HEK293 (cell line): ENCODE measurements around the gene RPL29.

Source experiments
- KLF9 ChIP-seq: fragments of 450-650 bp; formaldehyde crosslinking; IDR thresholded peaks from 2 replicates; pipeline ENCODE4 v1.5.1; 2016; ENCODE audit warnings: missing biosample characterization, missing genetic modification characterization, low read depth
- PBX3 ChIP-seq: sonication (generic); formaldehyde crosslinking; IDR thresholded peaks from 2 replicates; pipeline ENCODE4 v1.8.1; 2022; ENCODE audit warnings: mild to moderate bottlenecking, moderate library complexity, missing genetic modification reagents
- ZIC2 ChIP-seq: fragments of 450-650 bp; formaldehyde crosslinking; IDR thresholded peaks from 2 replicates; pipeline ENCODE4 v1.5.1; 2016; ENCODE audit warnings: missing biosample characterization, missing genetic modification characterization
- ZNF132 ChIP-seq: fragments of 450-650 bp; formaldehyde crosslinking; IDR thresholded peaks from 2 replicates; pipeline ENCODE4 v1.5.1; 2017; ENCODE audit warnings: missing biosample characterization, missing genetic modification characterization, borderline replicate concordance
- ZNF146 ChIP-seq: fragments of 450-650 bp; formaldehyde crosslinking; IDR thresholded peaks from 2 replicates; pipeline ENCODE4 v1.5.1; 2016; ENCODE audit warnings: missing biosample characterization, missing genetic modification characterization
- ZNF155 ChIP-seq: fragments of 450-650 bp; formaldehyde crosslinking; IDR thresholded peaks from 2 replicates; pipeline ENCODE4 v1.5.1; 2016; ENCODE audit warnings: missing biosample characterization, missing genetic modification characterization
- ZNF239 ChIP-seq: fragments of 450-650 bp; formaldehyde crosslinking; IDR thresholded peaks from 2 replicates; pipeline ENCODE4 v1.5.1; 2016; ENCODE audit warnings: missing biosample characterization, missing genetic modification characterization
- ZNF248 ChIP-seq: fragments of 450-650 bp; formaldehyde crosslinking; IDR thresholded peaks from 2 replicates; pipeline ENCODE4 v1.5.1; 2017; ENCODE audit warnings: missing biosample characterization, missing genetic modification characterization
- ZNF37A ChIP-seq: fragments of 450-650 bp; IDR thresholded peaks from 2 replicates; pipeline ENCODE4 v1.5.1; 2018; ENCODE audit warnings: missing biosample characterization, missing genetic modification characterization
- ZNF423 ChIP-seq: fragments of 450-650 bp; formaldehyde crosslinking; IDR thresholded peaks from 2 replicates; pipeline ENCODE4 v1.5.1; 2016; ENCODE audit warnings: missing biosample characterization, missing genetic modification characterization
- ZNF449 ChIP-seq: fragments of 450-650 bp; formaldehyde crosslinking; IDR thresholded peaks from 2 replicates; pipeline ENCODE4 v1.5.1; 2017; ENCODE audit warnings: missing biosample characterization, mild to moderate bottlenecking, missing genetic modification characterization, moderate library complexity
- ZNF488 ChIP-seq: fragments of 450-650 bp; formaldehyde crosslinking; IDR thresholded peaks from 2 replicates; pipeline ENCODE4 v1.5.1; 2016; ENCODE audit warnings: missing biosample characterization, missing genetic modification characterization
- ZNF510 ChIP-seq: fragments of 450-650 bp; formaldehyde crosslinking; IDR thresholded peaks from 2 replicates; pipeline ENCODE4 v1.5.1; 2018; ENCODE audit warnings: mild to moderate bottlenecking, missing genetic modification characterization, missing biosample characterization; ENCODE audit not compliant: insufficient replicate concordance
- ZNF610 ChIP-seq: fragments of 450-650 bp; formaldehyde crosslinking; IDR thresholded peaks from 2 replicates; pipeline ENCODE4 v1.5.1; 2016; ENCODE audit warnings: missing biosample characterization, missing genetic modification characterization, borderline replicate concordance
- ZNF621 ChIP-seq: fragments of 450-650 bp; formaldehyde crosslinking; IDR thresholded peaks from 2 replicates; pipeline ENCODE4 v1.5.1; 2017; ENCODE audit warnings: missing biosample characterization, missing genetic modification characterization
- ZNF639 ChIP-seq: fragments of 450-650 bp; formaldehyde crosslinking; IDR thresholded peaks from 2 replicates; pipeline ENCODE4 v1.5.1; 2016; ENCODE audit warnings: missing biosample characterization, missing genetic modification characterization
- ZNF664 ChIP-seq: fragments of 450-650 bp; formaldehyde crosslinking; IDR thresholded peaks from 2 replicates; pipeline ENCODE4 v1.5.1; 2016; ENCODE audit warnings: missing biosample characterization, missing genetic modification characterization
- ZNF792 ChIP-seq: fragments of 450-650 bp; formaldehyde crosslinking; IDR thresholded peaks from 2 replicates; pipeline ENCODE4 v1.5.1; 2016; ENCODE audit warnings: missing biosample characterization, missing genetic modification characterization
- ZSCAN30 ChIP-seq: fragments of 450-650 bp; IDR thresholded peaks from 2 replicates; pipeline ENCODE4 v1.5.1; 2018; ENCODE audit warnings: missing biosample characterization, mild to moderate bottlenecking, missing genetic modification characterization, moderate library complexity
- TF ChIP-seq, protein P1 (sequence below): fragments of 450-650 bp; formaldehyde crosslinking; optimal IDR thresholded peaks from 2 replicates; pipeline ENCODE3; 2016; ENCODE audit warnings: missing biosample characterization, mild to moderate bottlenecking, missing genetic modification characterization
- TF ChIP-seq, protein P2 (sequence below): fragments of 450-650 bp; formaldehyde crosslinking; IDR thresholded peaks from 2 replicates; pipeline ENCODE4 v1.5.1; 2016; ENCODE audit warnings: missing biosample characterization, missing genetic modification characterization
- TF ChIP-seq, protein P3 (sequence below): fragments of 450-650 bp; formaldehyde crosslinking; IDR thresholded peaks from 2 replicates; pipeline ENCODE4 v1.5.1; 2017; ENCODE audit warnings: missing biosample characterization, missing genetic modification characterization
- TF ChIP-seq, protein P4 (sequence below): fragments of 450-650 bp; formaldehyde crosslinking; IDR thresholded peaks from 2 replicates; pipeline ENCODE4 v1.5.0; 2017; ENCODE audit warnings: missing biosample characterization, missing genetic modification characterization, borderline replicate concordance

RPL29 gene

DNA sequence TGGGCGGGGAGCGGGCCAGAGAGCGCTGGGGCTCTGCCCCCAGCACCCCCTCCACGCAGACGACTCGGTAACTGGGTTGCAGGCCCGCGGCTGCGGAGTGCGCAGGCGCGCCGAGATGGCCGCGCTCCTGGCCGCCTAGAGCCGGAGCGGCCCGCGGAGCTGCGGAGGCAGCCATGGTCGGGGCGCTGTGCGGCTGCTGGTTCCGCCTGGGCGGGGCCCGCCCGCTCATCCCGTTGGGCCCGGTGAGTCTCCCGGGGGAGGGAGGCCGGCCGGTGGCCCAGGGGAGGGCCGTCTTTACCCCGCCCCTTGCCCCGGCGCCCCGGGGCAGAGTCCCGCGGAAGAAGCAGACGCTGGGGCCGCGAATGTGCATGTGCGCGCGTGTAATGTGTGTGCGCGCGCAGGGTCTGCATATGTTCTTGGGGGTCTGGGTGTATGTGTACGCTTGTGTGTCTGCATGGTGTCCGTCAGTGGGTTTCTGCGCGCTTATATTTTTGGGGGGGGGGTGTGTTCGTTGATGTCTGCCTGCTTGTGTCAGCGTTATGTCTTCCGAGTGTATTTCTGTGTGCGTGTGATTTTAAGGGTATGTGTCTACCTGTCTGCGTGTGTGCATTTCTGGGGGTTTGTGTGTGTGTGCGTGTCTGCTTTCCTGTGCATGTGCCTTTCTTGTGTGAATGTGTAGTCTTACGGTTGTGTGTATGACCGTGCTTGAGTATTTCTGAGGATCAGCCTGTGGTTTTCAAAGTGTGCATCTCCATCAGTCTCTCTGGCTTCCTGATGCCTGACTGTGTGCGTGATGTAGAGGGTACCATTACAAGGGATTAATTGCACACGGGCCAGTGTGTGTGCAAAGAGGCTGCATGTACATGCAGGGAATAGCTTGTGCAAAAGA, 20.5 kb downstream of the RPL29 start, which contains the start of gene ABHD14A (continued):
- TF ChIP-seq, protein P1, sequence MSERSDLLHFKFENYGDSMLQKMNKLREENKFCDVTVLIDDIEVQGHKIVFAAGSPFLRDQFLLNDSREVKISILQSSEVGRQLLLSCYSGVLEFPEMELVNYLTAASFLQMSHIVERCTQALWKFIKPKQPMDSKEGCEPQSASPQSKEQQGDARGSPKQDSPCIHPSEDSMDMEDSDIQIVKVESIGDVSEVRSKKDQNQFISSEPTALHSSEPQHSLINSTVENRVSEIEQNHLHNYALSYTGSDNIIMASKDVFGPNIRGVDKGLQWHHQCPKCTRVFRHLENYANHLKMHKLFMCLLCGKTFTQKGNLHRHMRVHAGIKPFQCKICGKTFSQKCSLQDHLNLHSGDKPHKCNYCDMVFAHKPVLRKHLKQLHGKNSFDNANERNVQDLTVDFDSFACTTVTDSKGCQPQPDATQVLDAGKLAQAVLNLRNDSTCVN (tag by site-specific recombination), result peak; percentile 51
- TF ChIP-seq ZNF239 (tag by site-specific recombination), result no peak
- TF ChIP-seq ZNF146 (tag by site-specific recombination), result no peak
- no peak for TF ChIP-seq ZNF248 (tag by site-specific recombination)
- TF ChIP-seq ZNF449 (tag by site-specific recombination), result no peak
- TF ChIP-seq, protein P2, sequence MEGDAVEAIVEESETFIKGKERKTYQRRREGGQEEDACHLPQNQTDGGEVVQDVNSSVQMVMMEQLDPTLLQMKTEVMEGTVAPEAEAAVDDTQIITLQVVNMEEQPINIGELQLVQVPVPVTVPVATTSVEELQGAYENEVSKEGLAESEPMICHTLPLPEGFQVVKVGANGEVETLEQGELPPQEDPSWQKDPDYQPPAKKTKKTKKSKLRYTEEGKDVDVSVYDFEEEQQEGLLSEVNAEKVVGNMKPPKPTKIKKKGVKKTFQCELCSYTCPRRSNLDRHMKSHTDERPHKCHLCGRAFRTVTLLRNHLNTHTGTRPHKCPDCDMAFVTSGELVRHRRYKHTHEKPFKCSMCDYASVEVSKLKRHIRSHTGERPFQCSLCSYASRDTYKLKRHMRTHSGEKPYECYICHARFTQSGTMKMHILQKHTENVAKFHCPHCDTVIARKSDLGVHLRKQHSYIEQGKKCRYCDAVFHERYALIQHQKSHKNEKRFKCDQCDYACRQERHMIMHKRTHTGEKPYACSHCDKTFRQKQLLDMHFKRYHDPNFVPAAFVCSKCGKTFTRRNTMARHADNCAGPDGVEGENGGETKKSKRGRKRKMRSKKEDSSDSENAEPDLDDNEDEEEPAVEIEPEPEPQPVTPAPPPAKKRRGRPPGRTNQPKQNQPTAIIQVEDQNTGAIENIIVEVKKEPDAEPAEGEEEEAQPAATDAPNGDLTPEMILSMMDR (tag by site-specific recombination), result no peak
- TF ChIP-seq ZNF664 (tag by site-specific recombination), result no peak
- TF ChIP-seq ZNF423 (tag by site-specific recombination), result no peak
- no peak; the same call in 1 of the 2 replicates for TF ChIP-seq KLF9 (tag by site-specific recombination)
- no peak for TF ChIP-seq ZNF621 (tag by site-specific recombination)
- TF ChIP-seq ZNF37A (tag by site-specific recombination), result no peak
- no peak for TF ChIP-seq ZNF610 (tag by site-specific recombination)
- TF ChIP-seq, protein P3, sequence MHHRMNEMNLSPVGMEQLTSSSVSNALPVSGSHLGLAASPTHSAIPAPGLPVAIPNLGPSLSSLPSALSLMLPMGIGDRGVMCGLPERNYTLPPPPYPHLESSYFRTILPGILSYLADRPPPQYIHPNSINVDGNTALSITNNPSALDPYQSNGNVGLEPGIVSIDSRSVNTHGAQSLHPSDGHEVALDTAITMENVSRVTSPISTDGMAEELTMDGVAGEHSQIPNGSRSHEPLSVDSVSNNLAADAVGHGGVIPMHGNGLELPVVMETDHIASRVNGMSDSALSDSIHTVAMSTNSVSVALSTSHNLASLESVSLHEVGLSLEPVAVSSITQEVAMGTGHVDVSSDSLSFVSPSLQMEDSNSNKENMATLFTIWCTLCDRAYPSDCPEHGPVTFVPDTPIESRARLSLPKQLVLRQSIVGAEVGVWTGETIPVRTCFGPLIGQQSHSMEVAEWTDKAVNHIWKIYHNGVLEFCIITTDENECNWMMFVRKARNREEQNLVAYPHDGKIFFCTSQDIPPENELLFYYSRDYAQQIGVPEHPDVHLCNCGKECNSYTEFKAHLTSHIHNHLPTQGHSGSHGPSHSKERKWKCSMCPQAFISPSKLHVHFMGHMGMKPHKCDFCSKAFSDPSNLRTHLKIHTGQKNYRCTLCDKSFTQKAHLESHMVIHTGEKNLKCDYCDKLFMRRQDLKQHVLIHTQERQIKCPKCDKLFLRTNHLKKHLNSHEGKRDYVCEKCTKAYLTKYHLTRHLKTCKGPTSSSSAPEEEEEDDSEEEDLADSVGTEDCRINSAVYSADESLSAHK (tag by site-specific recombination), result no peak
- TF ChIP-seq ZNF132, result no peak
- TF ChIP-seq ZSCAN30, result peak; percentile 69; the same call in 1 of the 2 replicates
- TF ChIP-seq ZNF155 (tag by site-specific recombination), result no peak
- TF ChIP-seq PBX3 (CRISPR knock-in tag), result no peak
- no peak for TF ChIP-seq ZNF792 (tag by site-specific recombination)
- no peak for TF ChIP-seq ZNF510 (tag by site-specific recombination)
- TF ChIP-seq ZNF639, result no peak
- TF ChIP-seq, protein P4, sequence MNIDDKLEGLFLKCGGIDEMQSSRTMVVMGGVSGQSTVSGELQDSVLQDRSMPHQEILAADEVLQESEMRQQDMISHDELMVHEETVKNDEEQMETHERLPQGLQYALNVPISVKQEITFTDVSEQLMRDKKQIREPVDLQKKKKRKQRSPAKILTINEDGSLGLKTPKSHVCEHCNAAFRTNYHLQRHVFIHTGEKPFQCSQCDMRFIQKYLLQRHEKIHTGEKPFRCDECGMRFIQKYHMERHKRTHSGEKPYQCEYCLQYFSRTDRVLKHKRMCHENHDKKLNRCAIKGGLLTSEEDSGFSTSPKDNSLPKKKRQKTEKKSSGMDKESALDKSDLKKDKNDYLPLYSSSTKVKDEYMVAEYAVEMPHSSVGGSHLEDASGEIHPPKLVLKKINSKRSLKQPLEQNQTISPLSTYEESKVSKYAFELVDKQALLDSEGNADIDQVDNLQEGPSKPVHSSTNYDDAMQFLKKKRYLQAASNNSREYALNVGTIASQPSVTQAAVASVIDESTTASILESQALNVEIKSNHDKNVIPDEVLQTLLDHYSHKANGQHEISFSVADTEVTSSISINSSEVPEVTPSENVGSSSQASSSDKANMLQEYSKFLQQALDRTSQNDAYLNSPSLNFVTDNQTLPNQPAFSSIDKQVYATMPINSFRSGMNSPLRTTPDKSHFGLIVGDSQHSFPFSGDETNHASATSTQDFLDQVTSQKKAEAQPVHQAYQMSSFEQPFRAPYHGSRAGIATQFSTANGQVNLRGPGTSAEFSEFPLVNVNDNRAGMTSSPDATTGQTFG (tag by site-specific recombination), result no peak
- no peak for TF ChIP-seq ZNF488 (tag by site-specific recombination)
- TF ChIP-seq ZIC2 (tag by site-specific recombination), result no peak
